GM13976 (cell line): Measurements from ENCODE around the gene CXCL14.

ENCODE experiments used
- DNase-seq: peaks from one replicate; pipeline ENCODE4 v3.0.0; 2012; ENCODE audit warnings: low spot score
- in situ Hi-C: fragments of 300-500 bp; cut with MboI; formaldehyde crosslinking; loops from one replicate; pipeline ENCODE4 v1.12.0; 2022; ENCODE audit warnings: low sequenced_read_pairs, mixed read lengths, inconsistent platforms; ENCODE audit not compliant: unreplicated experiment
- TF ChIP-seq, protein P1 (sequence below): IDR thresholded peaks from 2 replicates; pipeline ENCODE4 v1.5.1; 2012; ENCODE audit warnings: borderline replicate concordance, mild to moderate bottlenecking; ENCODE audit not compliant: insufficient read depth; ENCODE audit errors: extremely low read depth, missing control alignments, control extremely low read depth

Gene CXCL14, protein sequence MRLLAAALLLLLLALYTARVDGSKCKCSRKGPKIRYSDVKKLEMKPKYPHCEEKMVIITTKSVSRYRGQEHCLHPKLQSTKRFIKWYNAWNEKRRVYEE

DNA sequence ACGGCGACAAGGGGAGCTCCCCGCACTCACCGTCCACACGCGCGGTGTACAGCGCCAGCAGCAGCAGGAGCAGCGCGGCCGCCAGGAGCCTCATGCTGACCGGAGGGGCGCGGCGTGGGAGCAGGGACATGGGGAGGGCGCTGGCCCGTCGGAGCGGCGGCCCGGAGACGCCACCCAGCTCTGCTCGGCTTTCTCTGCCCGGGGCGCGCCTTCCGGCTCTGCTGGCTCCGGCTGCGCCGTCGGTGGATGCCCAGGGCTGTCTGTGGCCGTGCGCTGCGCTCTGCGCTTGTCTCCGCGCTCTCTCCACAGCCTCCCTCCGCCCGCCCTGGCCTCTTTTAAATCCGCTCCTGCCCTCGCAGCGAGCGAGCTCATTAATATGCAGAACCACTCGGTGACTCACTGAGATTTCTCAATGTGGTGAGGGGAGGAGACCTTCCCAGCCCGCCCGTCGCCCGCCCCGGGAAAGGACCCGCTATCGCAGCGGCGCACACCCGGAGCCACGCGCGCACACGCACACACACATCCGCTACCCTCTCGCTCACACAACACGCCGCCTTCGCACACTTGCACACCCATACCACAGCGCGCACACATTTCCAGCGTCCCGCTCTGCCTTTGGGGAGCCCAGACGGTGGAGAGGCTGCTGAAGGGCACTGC is at the start of gene CXCL14:
Gene CXCL14 (minus strand): TSS at position 307 of the 657 bp plus-strand sequence. CDS start 213 bp downstream, at position 94.
- TF ChIP-seq, protein P1, sequence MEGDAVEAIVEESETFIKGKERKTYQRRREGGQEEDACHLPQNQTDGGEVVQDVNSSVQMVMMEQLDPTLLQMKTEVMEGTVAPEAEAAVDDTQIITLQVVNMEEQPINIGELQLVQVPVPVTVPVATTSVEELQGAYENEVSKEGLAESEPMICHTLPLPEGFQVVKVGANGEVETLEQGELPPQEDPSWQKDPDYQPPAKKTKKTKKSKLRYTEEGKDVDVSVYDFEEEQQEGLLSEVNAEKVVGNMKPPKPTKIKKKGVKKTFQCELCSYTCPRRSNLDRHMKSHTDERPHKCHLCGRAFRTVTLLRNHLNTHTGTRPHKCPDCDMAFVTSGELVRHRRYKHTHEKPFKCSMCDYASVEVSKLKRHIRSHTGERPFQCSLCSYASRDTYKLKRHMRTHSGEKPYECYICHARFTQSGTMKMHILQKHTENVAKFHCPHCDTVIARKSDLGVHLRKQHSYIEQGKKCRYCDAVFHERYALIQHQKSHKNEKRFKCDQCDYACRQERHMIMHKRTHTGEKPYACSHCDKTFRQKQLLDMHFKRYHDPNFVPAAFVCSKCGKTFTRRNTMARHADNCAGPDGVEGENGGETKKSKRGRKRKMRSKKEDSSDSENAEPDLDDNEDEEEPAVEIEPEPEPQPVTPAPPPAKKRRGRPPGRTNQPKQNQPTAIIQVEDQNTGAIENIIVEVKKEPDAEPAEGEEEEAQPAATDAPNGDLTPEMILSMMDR = no peak
- in situ Hi-C loops = no loop called here
- no peak for DNase-seq

DNA sequence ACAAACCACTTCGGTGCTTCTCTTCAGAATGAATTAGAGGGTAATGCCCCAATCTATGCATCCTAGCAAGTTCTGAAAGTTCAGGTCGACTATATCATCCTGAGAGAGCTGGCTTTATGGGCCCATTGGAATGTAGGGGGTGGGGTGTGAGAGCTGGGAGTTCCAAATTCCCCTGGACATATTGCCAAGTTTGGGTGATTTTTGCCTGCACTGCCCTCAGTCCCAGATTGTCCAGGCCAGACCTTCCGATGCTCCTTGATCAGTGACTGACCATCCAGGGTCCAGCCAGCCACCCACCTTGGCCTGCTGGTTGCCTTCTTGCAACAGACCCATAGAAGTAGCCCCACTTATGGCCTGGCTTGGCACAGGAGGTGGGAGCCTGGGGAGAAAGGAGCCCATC is 47.8 kb upstream of the CXCL14 start:
- TF ChIP-seq, protein P1 = no peak
- DNase-seq = no peak
- in situ Hi-C loops = no loop called here

DNA sequence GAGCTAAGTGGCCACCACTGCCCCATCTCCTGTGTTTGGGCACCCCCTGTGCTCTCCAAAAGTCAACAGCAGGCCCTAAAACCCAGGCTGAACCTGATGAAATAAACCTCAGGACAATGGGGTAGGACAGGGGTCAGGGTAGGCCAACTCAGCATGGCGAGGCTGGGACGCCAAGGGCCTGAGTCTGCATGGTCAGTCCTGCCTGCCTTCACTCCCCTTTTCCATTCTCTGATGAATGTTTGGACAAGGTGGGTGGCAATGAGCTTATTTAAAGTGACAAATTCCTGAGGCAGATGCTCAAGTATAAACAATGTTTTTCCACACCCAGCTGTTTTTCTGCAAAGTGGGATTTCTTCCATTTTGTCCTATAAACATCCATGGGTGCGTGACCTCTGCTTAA is 47.2 kb upstream of the CXCL14 start:
- no peak for DNase-seq
- TF ChIP-seq, protein P1 = no peak
- in situ Hi-C loops = no loop called here

DNA sequence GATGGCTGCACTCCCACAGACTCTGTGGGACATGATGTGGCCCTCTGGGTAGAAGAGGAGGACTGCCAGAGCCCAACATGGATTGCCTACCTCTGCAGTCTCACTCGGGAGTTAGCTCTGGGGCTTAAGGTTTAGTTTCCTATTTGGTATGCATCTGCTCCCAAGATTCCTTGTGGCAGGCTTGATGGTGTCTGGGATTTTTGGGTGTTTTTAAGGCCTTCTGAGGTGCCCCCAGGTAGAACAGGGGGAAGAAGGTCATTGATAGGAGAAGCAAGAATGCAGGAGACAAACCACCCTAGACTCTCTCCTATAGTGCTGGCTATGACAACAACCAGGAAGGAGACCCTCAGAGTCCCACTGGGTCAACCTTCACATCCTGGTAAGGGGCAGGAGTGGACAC is 46.7 kb upstream of the CXCL14 start:
- TF ChIP-seq, protein P1 = no peak
- in situ Hi-C loops = no loop called here
- DNase-seq = no peak

DNA sequence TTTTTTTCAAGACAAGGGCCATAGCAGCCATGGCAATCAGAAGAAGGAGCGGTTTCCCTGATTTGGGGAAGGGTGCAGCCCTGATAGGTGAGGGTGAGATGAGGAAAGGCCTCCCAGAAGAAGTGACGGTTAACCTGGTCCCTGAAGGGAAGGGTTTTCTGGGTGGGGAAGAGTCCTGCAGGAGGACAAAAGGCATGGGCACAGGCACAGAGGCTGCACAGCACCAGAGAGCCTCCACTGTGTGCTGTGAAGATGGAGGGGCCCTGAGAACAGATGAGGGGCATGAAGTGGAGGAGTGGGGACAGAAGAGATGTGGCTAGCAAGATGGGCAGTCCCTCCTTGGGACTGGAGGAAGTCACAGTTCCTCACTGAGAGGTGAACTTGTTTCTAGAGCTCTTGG is 46.3 kb upstream of the CXCL14 start:
- no peak for DNase-seq
- TF ChIP-seq, protein P1 = no peak
- in situ Hi-C loops = no loop called here

DNA sequence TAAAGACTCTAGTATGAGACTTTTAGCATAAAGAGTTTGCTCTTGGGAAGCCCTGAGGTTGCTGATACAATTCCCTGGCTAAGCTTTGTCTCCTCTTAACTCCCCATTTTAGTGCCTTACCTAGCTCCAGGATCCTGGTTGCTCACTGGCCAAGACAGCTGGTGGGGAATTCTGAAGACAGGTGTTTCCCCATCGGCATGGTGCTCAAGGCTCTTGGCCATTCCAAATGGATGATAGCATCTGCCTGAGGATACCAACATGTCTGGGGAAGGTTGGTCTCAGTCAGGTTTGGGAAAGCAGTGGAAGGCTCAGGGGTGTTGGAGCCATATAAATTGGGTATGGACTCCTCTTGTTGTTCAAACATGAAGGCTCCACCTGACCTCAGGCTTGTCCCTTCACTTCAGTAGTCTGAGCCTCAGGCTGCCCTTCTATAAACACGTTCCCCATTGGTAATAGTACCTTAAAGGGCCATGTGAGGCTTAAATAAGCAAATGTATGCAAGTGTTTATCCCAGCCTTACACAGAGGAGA is 44.5 kb upstream of the CXCL14 start:
- DNase-seq = no peak
- in situ Hi-C loops = no loop called here
- TF ChIP-seq, protein P1 = no peak
